ENCODE results near the gene TBL1XR1. TPM values are rescaled to one million over a fixed set of nuclear protein-coding genes. Genes with fewer than 3 reads are reported as not detected.

The TBL1XR1 gene
- total RNA-seq, 2 donors from 2014 or later, result 118 to 125 TPM

- DNase-seq, result no peak
- ATAC-seq, result no peak
- intact Hi-C loops (cut with DNase I), result no loop called here
Measured at GRCh38 chr3:177098551-177098950, 98.7 kb downstream of the TBL1XR1 start.

DNA sequence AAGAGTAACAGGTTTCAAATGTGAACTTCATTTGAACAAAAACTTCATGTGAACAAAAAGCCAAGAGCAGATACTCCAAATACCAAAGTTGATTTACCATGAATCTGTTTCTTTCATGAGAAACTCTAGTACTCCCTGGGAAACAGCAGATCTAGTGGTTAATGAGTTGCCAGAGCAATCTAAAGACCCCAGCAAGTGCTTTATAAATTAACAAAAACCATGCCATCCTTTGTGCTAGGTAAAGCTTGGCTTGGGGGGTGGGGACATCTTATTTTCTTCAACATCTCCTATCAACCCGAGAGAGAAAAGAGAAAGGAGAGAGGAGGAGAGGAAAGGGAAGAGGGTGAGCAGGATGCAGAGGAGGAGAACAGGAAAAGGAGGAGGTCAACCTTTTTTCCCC lies 100.7 kb downstream of the TBL1XR1 start:
- ATAC-seq (no peak), DNase-seq (no peak)
- intact Hi-C loops (cut with DNase I), result no loop called here

DNA sequence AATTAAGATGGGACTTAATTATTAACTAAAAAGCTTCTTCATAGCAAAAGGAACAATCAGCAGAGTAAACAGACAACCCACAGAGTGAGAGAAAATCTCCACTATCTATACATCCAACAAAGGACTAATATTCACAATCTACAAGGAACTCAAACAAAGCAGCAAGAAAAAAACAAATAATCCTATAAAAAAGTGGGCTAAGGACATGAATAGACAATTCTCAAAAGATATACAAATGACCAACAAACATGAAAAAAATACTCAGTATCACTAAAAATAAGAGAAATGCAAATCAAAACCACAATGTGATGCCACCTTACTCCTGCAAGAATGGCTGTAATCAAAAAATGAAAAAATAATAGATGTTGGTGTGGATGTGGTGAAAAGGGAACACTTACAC lies 103.3 kb downstream of the TBL1XR1 start:
- DNase-seq (no peak), ATAC-seq (no peak)
- intact Hi-C loops (cut with DNase I), result no loop called here

- ATAC-seq, result no peak
- no peak for DNase-seq
- intact Hi-C loops (cut with DNase I), result no loop called here
Measured at GRCh38 chr3:177089901-177090300, 107.4 kb downstream of the TBL1XR1 start.

GRCh38 chr3:177089110-177089509 lies 108.2 kb downstream of the TBL1XR1 start:
- ATAC-seq (peak in 1 of 2 donors; percentile 30), DNase-seq (no peak)
- intact Hi-C loops (cut with DNase I), result no loop called here

DNA sequence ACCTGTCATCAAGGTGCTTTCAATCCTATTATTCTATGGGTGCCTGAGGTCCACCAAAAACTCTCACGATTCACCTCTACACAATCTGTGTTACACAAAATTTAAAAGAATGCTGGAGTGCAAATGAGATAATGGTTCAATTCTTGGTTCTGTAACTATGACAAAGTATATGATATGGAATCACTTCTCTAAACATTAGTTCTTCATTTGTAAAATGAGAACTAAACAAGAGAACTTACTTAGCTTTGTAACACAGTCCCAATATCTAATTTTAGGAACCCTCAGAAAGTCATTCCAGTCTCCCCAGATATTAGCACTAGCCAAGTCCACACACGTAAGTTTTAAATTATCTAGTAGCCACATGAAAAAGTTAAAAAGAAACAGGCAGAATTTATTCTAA lies 111.5 kb downstream of the TBL1XR1 start:
- no peak for ATAC-seq
- intact Hi-C loops (cut with DNase I), result no loop called here
- no peak for DNase-seq

GRCh38 chr3:177084616-177085015 lies 112.7 kb downstream of the TBL1XR1 start:
- DNase-seq (no peak), ATAC-seq (no peak)
- intact Hi-C loops (cut with DNase I), result no loop called here

DNA sequence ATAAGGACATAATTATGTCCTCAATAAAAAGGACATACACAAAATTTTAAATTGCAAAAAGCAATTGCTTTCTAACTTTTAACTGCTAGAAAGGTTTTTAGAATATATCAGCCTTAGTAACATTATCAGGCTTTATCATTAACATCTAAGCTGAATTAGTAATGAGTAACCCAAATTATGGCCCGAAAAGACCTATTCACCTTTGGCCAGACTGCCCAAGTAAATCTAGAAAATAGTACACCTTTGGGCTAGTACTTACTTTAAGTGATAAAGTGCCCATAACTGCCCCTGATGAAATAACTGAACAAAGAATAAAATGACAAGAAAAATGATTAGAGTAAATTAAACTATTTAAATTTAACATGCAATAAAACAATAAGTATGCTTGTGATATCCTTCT lies 117.2 kb downstream of the TBL1XR1 start:
- ATAC-seq (no peak), DNase-seq (no peak)
- intact Hi-C loops (cut with DNase I), result no loop called here

DNA sequence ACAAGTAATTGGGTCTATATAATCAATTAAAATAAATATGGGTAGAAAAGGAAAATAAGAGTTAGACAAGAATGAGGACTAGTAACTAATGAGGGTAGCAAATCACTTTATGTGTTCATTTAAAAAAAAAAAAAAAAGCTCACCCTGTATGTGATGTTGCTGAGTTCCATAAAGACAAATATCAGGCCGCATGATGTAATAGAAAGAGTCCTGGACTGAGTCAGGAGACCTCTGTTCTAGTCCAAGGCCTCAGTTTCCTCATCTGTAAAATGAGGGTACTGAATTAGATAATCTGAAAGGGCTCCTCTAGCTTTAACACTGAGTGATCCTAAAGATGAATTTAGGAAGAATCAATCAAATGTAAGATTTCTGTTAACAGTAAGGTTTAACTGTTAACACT lies 117.6 kb downstream of the TBL1XR1 start:
- ATAC-seq, result no peak
- DNase-seq, result no peak
- intact Hi-C loops (cut with DNase I), result no loop called here

DNA sequence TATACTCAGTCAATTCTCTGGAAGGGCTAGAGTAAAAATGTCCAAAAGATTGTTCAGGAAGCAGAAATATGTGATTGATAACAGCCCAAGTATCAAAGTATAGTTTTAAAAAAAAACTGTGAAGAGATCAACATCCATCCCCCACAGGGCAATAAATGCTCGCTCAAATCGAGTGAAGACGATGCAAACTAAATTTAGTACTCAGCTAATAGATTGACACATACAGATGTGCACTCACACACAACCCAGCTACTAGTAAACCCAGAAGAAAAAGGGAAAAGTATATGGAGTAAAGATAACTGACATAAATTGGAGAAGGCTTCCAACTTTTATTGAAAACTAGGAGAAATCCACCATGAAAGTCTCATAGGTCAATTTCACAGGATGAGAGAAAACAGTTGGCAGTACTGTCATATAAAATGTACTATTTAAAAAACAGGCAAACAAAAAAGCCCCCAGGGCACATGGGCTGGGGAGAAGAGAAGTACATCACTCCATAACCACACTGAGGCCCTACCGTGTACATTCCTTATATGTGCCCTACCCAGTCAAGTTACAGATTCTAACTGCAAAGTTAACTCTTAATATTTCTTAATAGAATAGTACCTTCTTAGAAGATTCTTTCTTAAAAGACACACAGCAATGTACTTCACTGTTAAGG lies 125.7 kb downstream of the TBL1XR1 start:
- DNase-seq (no peak), ATAC-seq (no peak)
- intact Hi-C loops (cut with DNase I), result no loop called here

DNA sequence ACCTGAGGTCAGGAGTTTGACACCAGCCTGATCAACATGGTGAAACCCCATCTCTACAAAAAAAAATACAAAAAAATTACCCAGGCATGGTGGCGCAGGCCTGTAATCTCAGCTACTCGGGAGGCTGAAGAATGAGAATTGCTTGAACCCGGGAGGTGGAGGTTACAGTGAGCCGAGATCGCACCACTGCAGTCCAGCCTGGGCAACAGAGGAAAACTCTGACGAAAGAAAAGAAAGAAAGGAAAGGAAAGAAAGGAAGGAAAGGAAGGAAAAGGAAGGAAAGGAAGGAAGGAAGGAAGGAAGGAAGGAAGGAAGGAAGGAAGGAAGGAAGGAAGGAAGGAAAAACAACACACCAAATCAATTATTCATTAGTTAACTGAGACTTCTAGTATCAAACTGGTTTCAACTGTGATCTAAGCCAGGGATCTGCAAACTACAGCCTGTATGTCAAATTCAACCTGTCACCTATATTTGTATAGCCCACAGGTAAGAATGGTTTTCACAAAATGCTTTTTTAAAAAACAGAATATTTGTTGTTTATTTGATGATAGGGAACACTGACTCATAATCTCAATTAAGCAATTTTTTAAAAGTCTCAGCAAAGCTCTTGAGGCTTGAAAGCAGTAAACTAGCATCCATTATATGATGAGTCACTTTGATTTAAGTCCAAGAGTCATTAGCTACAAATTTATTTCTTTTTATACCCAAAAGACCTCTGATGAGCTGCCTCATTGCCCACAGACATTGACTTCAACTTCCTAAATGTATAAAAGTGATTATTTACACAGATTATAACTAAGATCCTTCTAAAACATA lies 127.6 kb downstream of the TBL1XR1 start:
- intact Hi-C loops (cut with DNase I), result loop anchor here in 1 of 2 donors (10.0 kb wide), 1 partner anchor 45 kb away; no protein-coding TSS in a partner anchor
- ATAC-seq (peak in 1 of 2 donors; percentile 30), DNase-seq (no peak)

DNA sequence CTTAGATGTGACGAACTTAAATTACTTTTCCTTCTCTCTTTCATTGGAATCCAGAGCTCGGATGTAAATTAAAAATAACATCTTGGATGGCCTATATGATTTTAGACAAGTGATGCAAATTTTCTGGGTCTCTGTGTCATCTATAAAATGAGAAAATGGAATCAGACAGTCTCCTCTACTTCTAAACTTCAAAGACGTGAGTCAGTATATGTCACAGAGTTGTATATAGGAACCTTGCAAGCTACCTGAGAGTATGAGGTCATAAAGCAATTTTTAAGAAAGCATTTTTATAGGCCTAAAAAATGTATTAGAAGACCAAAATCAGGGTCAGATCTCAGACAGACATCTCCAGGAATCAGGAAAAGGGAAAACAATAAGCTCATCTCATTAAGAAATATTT lies 128.3 kb downstream of the TBL1XR1 start:
- intact Hi-C loops (cut with DNase I), result loop anchor here in 1 of 2 donors (10.0 kb wide), 1 partner anchor 46 kb away; no protein-coding TSS in a partner anchor
- DNase-seq (no peak), ATAC-seq (no peak)

- intact Hi-C loops (cut with DNase I), result loop anchor here in 1 of 2 donors (10.0 kb wide), 1 partner anchor 49 kb away; no protein-coding TSS in a partner anchor
- ATAC-seq, result peak in 1 of 2 donors; percentile 20
Measured at GRCh38 chr3:177066068-177066467, 131.2 kb downstream of the TBL1XR1 start.

GRCh38 chr3:177065285-177066033 lies 131.8 kb downstream of the TBL1XR1 start:
- intact Hi-C loops (cut with DNase I), result loop anchor here in 1 of 2 donors (10.0 kb wide), 1 partner anchor 49 kb away; no protein-coding TSS in a partner anchor
- ATAC-seq (peak in 1 of 2 donors; percentile 68), DNase-seq (no peak)

More at GRCh38 chr3:177066068-177066467, 131.2 kb downstream of the TBL1XR1 start:
- DNase-seq, result no peak

DNA sequence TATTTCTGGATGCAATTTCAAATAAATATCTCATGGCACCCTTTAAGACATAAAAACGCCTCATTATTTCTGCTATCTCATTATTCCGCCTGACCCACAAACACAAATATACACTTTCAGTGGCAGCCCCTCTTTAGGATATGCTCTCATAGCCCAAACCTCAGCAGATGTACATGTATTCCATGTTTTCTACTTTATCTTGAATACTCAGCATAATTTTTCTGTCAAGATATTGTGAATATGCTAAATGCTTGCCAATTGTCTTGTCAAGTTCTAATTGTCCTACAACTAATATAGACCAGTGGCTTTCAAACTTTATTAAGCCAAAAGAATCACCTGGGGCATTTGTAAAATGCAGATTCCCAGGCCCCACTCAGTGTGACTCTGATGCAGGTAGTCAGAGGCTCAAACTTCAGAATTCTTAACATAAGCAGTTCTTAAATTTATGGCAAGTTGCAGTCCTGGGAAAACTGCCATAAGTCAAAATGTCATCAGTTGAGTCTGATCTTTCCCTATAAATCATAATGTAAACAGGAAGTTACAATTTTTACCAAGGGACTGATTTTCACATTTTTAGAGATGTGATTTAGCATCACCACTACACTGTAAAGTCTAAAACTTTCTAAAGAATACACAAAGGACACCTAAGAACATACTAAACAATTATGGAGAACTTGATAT lies 135.1 kb downstream of the TBL1XR1 start:
- intact Hi-C loops (cut with DNase I), result loop anchor here in 1 of 2 donors (10.0 kb wide), 1 partner anchor 53 kb away; no protein-coding TSS in a partner anchor
- DNase-seq (no peak), ATAC-seq (no peak)

DNA sequence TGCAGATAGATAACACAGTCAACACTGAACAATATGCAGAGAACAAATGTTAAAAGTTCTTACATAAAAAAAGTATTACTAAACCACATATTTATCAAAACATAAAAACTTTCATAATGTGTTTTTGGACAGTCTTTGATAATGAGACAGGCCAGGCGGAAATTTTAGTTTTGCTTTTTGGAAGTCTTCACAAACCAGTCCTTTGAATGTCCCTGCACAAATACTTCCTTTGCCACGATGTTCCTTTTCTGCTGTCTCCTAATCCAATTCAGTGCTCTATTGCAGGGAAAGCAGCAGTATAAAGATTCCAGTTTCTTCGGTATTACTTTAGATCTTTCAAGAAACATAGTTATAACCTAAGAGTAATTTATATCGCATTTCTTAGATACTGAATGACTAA lies 135.9 kb downstream of the TBL1XR1 start:
- intact Hi-C loops (cut with DNase I), result loop anchor here in 1 of 2 donors (10.0 kb wide), 1 partner anchor 53 kb away; no protein-coding TSS in a partner anchor
- ATAC-seq, result no peak
- no peak for DNase-seq

DNA sequence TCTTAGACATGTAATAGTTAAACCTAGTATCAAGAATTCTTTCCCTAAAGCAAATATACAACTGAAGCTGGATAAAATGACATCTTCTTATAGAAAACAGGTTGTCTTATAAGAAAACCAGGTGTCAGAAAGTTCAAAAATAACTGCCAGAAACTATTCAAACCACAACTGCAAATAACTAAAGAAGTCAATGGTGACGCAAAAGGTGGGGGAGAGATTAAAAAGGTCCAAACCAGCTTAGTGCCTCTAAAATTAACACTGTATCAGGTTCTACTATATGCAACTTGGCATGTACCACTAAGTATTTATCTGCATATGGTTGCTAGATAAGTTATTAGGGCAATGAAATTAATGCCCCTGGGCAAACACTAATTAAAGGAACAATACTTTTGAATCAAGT lies 136.8 kb downstream of the TBL1XR1 start:
- intact Hi-C loops (cut with DNase I), result loop anchor here in 1 of 2 donors (10.0 kb wide), 1 partner anchor 54 kb away; no protein-coding TSS in a partner anchor
- DNase-seq, result no peak
- no peak for ATAC-seq

- DNase-seq (no peak), ATAC-seq (no peak)
- intact Hi-C loops (cut with DNase I), result loop anchor here in 1 of 2 donors (10.0 kb wide), 1 partner anchor 296 kb away; no protein-coding TSS in a partner anchor
Measured at GRCh38 chr3:177058648-177059047, 138.6 kb downstream of the TBL1XR1 start.

GRCh38 chr3:177057768-177058167 lies 139.5 kb downstream of the TBL1XR1 start:
- intact Hi-C loops (cut with DNase I), result loop anchor here in 1 of 2 donors (10.0 kb wide), 1 partner anchor 297 kb away; no protein-coding TSS in a partner anchor
- ATAC-seq (no peak), DNase-seq (no peak)

All from left cardiac atrium (tissue), 4 donors.